Omental fat pad (tissue), 4 donors: ENCODE data around the gene CUL2. TPM values are rescaled to one million over a fixed set of nuclear protein-coding genes. Genes with fewer than 3 reads are reported as not detected.

Source experiments
- ATAC-seq: fragments of 150-250 bp; one replicate; pipeline ENCODE4 v1.9.1; 2016; ENCODE audit warnings: mild to moderate bottlenecking, moderate library complexity; ENCODE audit not compliant: low FRiP score
- DNase-seq: peaks from one replicate; pipeline ENCODE4 v3.0.0-alpha.2; 2019; ENCODE audit warnings: low spot score
- CTCF ChIP-seq, 3 donors: fragments of 450-650 bp; IDR thresholded peaks; one replicate each; pipeline ENCODE4 v1.5.1; 2016 to 2017; ENCODE audit warnings: antibody characterized with exemption in 3 of 3, mild to moderate bottlenecking in 3 of 3, moderate library complexity in 2 of 3
- total RNA-seq, 4 donors: library from RNA; depleted of rRNA; stranded (reverse); fragments of >200 nt; gene quantifications; one replicate each; pipeline ENCODE4 v1.1.0, GENCODE V29; 2016

CUL2 gene
- total RNA-seq, 4 donors from 2014 or later = 16.5 to 20.2 (median 17.7) TPM

- ATAC-seq = no peak
- TF ChIP-seq CTCF (IDR thresholded peaks at IDR 0.05) = no peak
- no peak for DNase-seq
Observed at GRCh38 chr10:35063837-35064454, 26.2 kb downstream of the CUL2 start.

GRCh38 chr10:35059481-35059880, 30.7 kb downstream of the CUL2 start:
- ATAC-seq (no peak), DNase-seq (no peak)
- TF ChIP-seq CTCF (IDR thresholded peaks at IDR 0.05) = no peak

- no peak for TF ChIP-seq CTCF (IDR thresholded peaks at IDR 0.05)
- DNase-seq (no peak), ATAC-seq (no peak)
Observed at GRCh38 chr10:35058686-35059085, 31.5 kb downstream of the CUL2 start.

- ATAC-seq = no peak
- TF ChIP-seq CTCF (IDR thresholded peaks at IDR 0.05) = no peak
- DNase-seq = no peak
Observed at GRCh38 chr10:35058134-35058533, 32.0 kb downstream of the CUL2 start.

- TF ChIP-seq CTCF (IDR thresholded peaks at IDR 0.05) = no peak
- no peak for DNase-seq
- no peak for ATAC-seq
Observed at GRCh38 chr10:35056686-35057085, 33.5 kb downstream of the CUL2 start.

- ATAC-seq (no peak), DNase-seq (no peak)
- no peak for TF ChIP-seq CTCF (IDR thresholded peaks at IDR 0.05)
Observed at GRCh38 chr10:35056133-35056532, 34.0 kb downstream of the CUL2 start.

- no peak for DNase-seq
- TF ChIP-seq CTCF (IDR thresholded peaks at IDR 0.05) = no peak
- no peak for ATAC-seq
Observed at GRCh38 chr10:35050568-35050967, 39.6 kb downstream of the CUL2 start.
